Measurements from ENCODE around the gene SERPINB10. TPM values are rescaled to one million over a fixed set of nuclear protein-coding genes. Genes with fewer than 3 reads are reported as not detected.
"Not testable (repeated sequence)": the region's sequence is repeated elsewhere in the genome, so short reads cannot be mapped to it uniquely, and the experiment has no call there.

Gene SERPINB10
- polyA plus RNA-seq, 5 donors, result 0.15 to 0.31 (median 0.22) TPM; not detected in 1

- not testable (repeated sequence) for DNase-seq
Observed at GRCh38 chr18:63940543-63941050, 32.8 kb downstream of the SERPINB10 start.

- DNase-seq, result no peak
Observed at GRCh38 chr18:63947051-63947790, 39.5 kb downstream of the SERPINB10 start.

GRCh38 chr18:63949068-63949737 is 41.4 kb downstream of the SERPINB10 start, which contains the start of gene HMSD:
HMSD (plus strand) TSS chr18:63949301; CDS start chr18:63953456, 4,155 bp downstream.
- DNase-seq, result no peak

GRCh38 chr18:63951302-63951705 is 43.5 kb downstream of the SERPINB10 start:
- no peak for DNase-seq

- no peak for DNase-seq
Observed at GRCh38 chr18:63953811-63954210, 46.1 kb downstream of the SERPINB10 start.

GRCh38 chr18:63956755-63957154 is 49.0 kb downstream of the SERPINB10 start:
- DNase-seq, result no peak

- no peak for DNase-seq
Observed at GRCh38 chr18:63960891-63961290, 53.1 kb downstream of the SERPINB10 start.

- no peak for DNase-seq
Observed at GRCh38 chr18:63961435-63961980, 53.8 kb downstream of the SERPINB10 start.

GRCh38 chr18:63962137-63962536 is 54.4 kb downstream of the SERPINB10 start:
- no peak for DNase-seq

- no peak for DNase-seq
Observed at GRCh38 chr18:63963615-63964256, 56.0 kb downstream of the SERPINB10 start.

- no peak for DNase-seq
Observed at GRCh38 chr18:63964908-63965307, 57.1 kb downstream of the SERPINB10 start.

- DNase-seq, result no peak
Observed at GRCh38 chr18:63965716-63966330, 58.1 kb downstream of the SERPINB10 start.

GRCh38 chr18:63969942-63970808 is 62.4 kb downstream of the SERPINB10 start, which contains the start of gene SERPINB8:
SERPINB8 (plus strand) TSS chr18:63970081; CDS start chr18:63978309, 8,228 bp downstream.
- peak; percentile 89 to 90 for DNase-seq

GRCh38 chr18:63970809-63971205 is 63.0 kb downstream of the SERPINB10 start:
- no peak for DNase-seq

GRCh38 chr18:63971320-63972001 is 63.7 kb downstream of the SERPINB10 start:
- no peak for DNase-seq

GRCh38 chr18:63972002-63972376 is 64.2 kb downstream of the SERPINB10 start:
- DNase-seq, result no peak

GRCh38 chr18:63974991-63975390 is 67.2 kb downstream of the SERPINB10 start:
- DNase-seq, result no peak

GRCh38 chr18:63975628-63976027 is 67.9 kb downstream of the SERPINB10 start:
- DNase-seq, result no peak

GRCh38 chr18:63977040-63977439 is 69.3 kb downstream of the SERPINB10 start:
- no peak for DNase-seq

- DNase-seq, result peak; percentile 41 to 57
Observed at GRCh38 chr18:63979409-63979920, 71.7 kb downstream of the SERPINB10 start.
